ENCODE results near the gene ASMTL.

ASMTL gene

GRCh38 chrX:1452516-1453394, at the start of gene ASMTL:
ASMTL (minus strand) TSS chrX:1452909; CDS start chrX:1452840, 69 bp downstream.
- TF ChIP-seq BACH2 (CRISPR knock-in tag; IDR thresholded peaks at IDR 0.05; ENCODE audit: borderline replicate concordance) (no peak), ZC3H10 (CRISPR knock-in tag; IDR thresholded peaks at IDR 0.05) (no peak), ARNTL (CRISPR knock-in tag; IDR thresholded peaks at IDR 0.05; ENCODE audit: borderline replicate concordance, low read depth) (no peak), TOX (CRISPR knock-in tag; IDR thresholded peaks at IDR 0.05; ENCODE audit: borderline replicate concordance) (no peak), GLIS3 (CRISPR knock-in tag; IDR thresholded peaks at IDR 0.05) (no peak), CSDC2 (CRISPR knock-in tag; IDR thresholded peaks at IDR 0.05) (no peak), SNAI2 (CRISPR knock-in tag; IDR thresholded peaks at IDR 0.05) (no peak), TCF4 (CRISPR knock-in tag; IDR thresholded peaks at IDR 0.05; ENCODE audit: borderline replicate concordance) (no peak), PPARA (CRISPR knock-in tag; IDR thresholded peaks at IDR 0.05; ENCODE audit: borderline replicate concordance) (no peak)
- TF ChIP-seq, protein P1, sequence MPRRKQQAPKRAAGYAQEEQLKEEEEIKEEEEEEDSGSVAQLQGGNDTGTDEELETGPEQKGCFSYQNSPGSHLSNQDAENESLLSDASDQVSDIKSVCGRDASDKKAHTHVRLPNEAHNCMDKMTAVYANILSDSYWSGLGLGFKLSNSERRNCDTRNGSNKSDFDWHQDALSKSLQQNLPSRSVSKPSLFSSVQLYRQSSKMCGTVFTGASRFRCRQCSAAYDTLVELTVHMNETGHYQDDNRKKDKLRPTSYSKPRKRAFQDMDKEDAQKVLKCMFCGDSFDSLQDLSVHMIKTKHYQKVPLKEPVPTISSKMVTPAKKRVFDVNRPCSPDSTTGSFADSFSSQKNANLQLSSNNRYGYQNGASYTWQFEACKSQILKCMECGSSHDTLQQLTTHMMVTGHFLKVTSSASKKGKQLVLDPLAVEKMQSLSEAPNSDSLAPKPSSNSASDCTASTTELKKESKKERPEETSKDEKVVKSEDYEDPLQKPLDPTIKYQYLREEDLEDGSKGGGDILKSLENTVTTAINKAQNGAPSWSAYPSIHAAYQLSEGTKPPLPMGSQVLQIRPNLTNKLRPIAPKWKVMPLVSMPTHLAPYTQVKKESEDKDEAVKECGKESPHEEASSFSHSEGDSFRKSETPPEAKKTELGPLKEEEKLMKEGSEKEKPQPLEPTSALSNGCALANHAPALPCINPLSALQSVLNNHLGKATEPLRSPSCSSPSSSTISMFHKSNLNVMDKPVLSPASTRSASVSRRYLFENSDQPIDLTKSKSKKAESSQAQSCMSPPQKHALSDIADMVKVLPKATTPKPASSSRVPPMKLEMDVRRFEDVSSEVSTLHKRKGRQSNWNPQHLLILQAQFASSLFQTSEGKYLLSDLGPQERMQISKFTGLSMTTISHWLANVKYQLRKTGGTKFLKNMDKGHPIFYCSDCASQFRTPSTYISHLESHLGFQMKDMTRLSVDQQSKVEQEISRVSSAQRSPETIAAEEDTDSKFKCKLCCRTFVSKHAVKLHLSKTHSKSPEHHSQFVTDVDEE (CRISPR knock-in tag; IDR thresholded peaks at IDR 0.05) = no peak

GRCh38 chrX:1502241-1502640, 49.5 kb upstream of the ASMTL start:
- TF ChIP-seq, protein P1 (CRISPR knock-in tag; IDR thresholded peaks at IDR 0.05) = no peak
- no peak for TF ChIP-seq TCF4 (CRISPR knock-in tag; IDR thresholded peaks at IDR 0.05; ENCODE audit: borderline replicate concordance)
- TF ChIP-seq ZNF565 (CRISPR knock-in tag; conservative IDR thresholded peaks at IDR 0.05; ENCODE audit: low read depth) = no peak
- TF ChIP-seq PPARA (CRISPR knock-in tag; IDR thresholded peaks at IDR 0.05; ENCODE audit: borderline replicate concordance) = no peak
- no peak for TF ChIP-seq TOX (CRISPR knock-in tag; IDR thresholded peaks at IDR 0.05; ENCODE audit: borderline replicate concordance)
- no peak for TF ChIP-seq GLIS3 (CRISPR knock-in tag; IDR thresholded peaks at IDR 0.05)
- TF ChIP-seq ZC3H10 (CRISPR knock-in tag; IDR thresholded peaks at IDR 0.05) = no peak
- no peak for TF ChIP-seq ZNF8 (CRISPR knock-in tag; IDR thresholded peaks at IDR 0.05)
- no peak for ATAC-seq

More at GRCh38 chrX:1452516-1453394, at the start of gene ASMTL:
- peak; percentile 86 for ATAC-seq

- TF ChIP-seq TOX (CRISPR knock-in tag; IDR thresholded peaks at IDR 0.05; ENCODE audit: borderline replicate concordance) = no peak
- TF ChIP-seq SNAI2 (CRISPR knock-in tag; IDR thresholded peaks at IDR 0.05) = no peak
- no peak for TF ChIP-seq BACH2 (CRISPR knock-in tag; IDR thresholded peaks at IDR 0.05; ENCODE audit: borderline replicate concordance)
- TF ChIP-seq ESRRG (CRISPR knock-in tag; IDR thresholded peaks at IDR 0.05) = no peak
- TF ChIP-seq ZNF70 (CRISPR knock-in tag; IDR thresholded peaks at IDR 0.05) = no peak
- TF ChIP-seq, protein P2, sequence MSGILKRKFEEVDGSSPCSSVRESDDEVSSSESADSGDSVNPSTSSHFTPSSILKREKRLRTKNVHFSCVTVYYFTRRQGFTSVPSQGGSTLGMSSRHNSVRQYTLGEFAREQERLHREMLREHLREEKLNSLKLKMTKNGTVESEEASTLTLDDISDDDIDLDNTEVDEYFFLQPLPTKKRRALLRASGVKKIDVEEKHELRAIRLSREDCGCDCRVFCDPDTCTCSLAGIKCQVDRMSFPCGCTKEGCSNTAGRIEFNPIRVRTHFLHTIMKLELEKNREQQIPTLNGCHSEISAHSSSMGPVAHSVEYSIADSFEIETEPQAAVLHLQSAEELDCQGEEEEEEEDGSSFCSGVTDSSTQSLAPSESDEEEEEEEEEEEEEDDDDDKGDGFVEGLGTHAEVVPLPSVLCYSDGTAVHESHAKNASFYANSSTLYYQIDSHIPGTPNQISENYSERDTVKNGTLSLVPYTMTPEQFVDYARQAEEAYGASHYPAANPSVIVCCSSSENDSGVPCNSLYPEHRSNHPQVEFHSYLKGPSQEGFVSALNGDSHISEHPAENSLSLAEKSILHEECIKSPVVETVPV (CRISPR knock-in tag; IDR thresholded peaks at IDR 0.05) = no peak
- TF ChIP-seq, protein P1 (CRISPR knock-in tag; IDR thresholded peaks at IDR 0.05) = no peak
- no peak for ATAC-seq
Measured at GRCh38 chrX:1500701-1501624, 48.3 kb upstream of the ASMTL start.
